ENCODE data around the gene NHSL2. TPM values are rescaled to one million over a fixed set of nuclear protein-coding genes. Genes with fewer than 3 reads are reported as not detected.

The NHSL2 gene
- total RNA-seq, 2 donors from 2014 or later: 1.6 to 2.9 TPM

DNA sequence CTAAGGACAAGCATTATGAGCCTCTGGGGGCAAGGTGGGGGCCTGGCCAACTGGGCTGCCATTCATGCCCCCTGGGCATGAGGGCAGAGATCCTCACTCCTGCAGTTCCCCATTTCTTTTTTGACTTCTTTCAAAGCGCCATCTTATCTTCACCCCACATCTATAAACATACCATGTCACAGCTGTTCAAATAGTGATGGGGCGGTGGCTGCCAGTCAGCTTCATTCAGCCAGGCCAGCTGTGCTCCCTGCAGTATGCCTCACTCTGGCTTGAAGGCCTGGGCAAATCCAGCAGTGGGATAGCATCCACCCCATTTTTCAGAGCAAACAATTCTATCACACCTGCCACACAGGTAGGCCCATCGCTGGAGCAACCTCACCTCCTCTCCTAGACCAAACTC, 85.5 kb downstream of the NHSL2 start:
- Histone ChIP-seq H3K36me3 (replicated peaks in 1 of 2; ENCODE audit: insufficient read depth in 1 of 2, low read depth in 2 of 2) (no peaks in the 10 kb centered on the region), H3K4me1 (no peaks in the 10 kb centered on the region), H3K9me3 (no peaks in the 10 kb centered on the region), H3K4me3 (no peak overlapping the region), H3K27me3 (no peaks in the 10 kb centered on the region), H3K27ac (no peak overlapping the region)
- no peak for TF ChIP-seq POLR2A (IDR thresholded peaks at IDR 0.05)
- TF ChIP-seq, protein P1, sequence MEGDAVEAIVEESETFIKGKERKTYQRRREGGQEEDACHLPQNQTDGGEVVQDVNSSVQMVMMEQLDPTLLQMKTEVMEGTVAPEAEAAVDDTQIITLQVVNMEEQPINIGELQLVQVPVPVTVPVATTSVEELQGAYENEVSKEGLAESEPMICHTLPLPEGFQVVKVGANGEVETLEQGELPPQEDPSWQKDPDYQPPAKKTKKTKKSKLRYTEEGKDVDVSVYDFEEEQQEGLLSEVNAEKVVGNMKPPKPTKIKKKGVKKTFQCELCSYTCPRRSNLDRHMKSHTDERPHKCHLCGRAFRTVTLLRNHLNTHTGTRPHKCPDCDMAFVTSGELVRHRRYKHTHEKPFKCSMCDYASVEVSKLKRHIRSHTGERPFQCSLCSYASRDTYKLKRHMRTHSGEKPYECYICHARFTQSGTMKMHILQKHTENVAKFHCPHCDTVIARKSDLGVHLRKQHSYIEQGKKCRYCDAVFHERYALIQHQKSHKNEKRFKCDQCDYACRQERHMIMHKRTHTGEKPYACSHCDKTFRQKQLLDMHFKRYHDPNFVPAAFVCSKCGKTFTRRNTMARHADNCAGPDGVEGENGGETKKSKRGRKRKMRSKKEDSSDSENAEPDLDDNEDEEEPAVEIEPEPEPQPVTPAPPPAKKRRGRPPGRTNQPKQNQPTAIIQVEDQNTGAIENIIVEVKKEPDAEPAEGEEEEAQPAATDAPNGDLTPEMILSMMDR (IDR thresholded peaks at IDR 0.05): no peak
- WGBS, 2 donors: 37 to 44% methylated on average over 3 of the region's 3 CpGs
- intact Hi-C loops (cut with DNase I): no loop called here
- no peak for ATAC-seq
- no peak for DNase-seq

DNA sequence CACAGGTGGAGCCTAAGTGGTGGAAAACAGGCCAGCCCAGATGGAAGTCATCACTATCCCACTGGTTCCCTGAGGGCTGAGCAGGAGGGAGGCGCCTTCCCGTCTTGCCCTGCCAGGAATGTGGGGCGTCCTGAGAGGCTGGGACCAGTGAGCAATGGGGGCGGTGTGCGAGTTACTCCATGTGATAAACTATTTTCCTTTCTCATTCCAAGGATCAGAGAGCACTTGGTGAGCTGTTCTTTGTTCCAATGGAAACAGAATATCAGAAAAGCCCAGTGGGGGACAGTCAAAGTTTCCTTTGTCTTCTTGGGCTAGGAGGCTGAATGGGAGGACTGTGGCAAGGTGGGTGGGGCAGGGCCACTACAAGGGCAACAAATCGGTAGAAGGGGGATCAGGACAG, 86.2 kb downstream of the NHSL2 start:
- Histone ChIP-seq H3K9me3 (no peaks in the 10 kb centered on the region), H3K27ac (no peak overlapping the region), H3K4me1 (no peaks in the 10 kb centered on the region), H3K4me3 (no peak overlapping the region), H3K36me3 (replicated peaks in 1 of 2; ENCODE audit: insufficient read depth in 1 of 2, low read depth in 2 of 2) (no peaks in the 10 kb centered on the region), H3K27me3 (no peaks in the 10 kb centered on the region)
- intact Hi-C loops (cut with DNase I): no loop called here
- 63 to 94% methylated on average over 4 to 6 of the region's 6 CpGs for WGBS, 2 donors
- ATAC-seq: no peak
- DNase-seq: peak in 2 of 4 donors; percentile 18 to 43
- no peak for TF ChIP-seq POLR2A (IDR thresholded peaks at IDR 0.05)
- TF ChIP-seq, protein P1 (IDR thresholded peaks at IDR 0.05): no peak

GRCh38 chrX:71997320-71997719, 86.7 kb downstream of the NHSL2 start:
- Histone ChIP-seq H3K36me3 (replicated peaks in 1 of 2; ENCODE audit: insufficient read depth in 1 of 2, low read depth in 2 of 2) (no peaks in the 10 kb centered on the region), H3K4me3 (no peak overlapping the region), H3K27me3 (no peaks in the 10 kb centered on the region), H3K27ac (no peak overlapping the region), H3K9me3 (no peaks in the 10 kb centered on the region), H3K4me1 (no peaks in the 10 kb centered on the region)
- intact Hi-C loops (cut with DNase I): no loop called here
- ATAC-seq (no peak), DNase-seq (no peak)
- 32 to 54% methylated on average over 3 of the region's 3 CpGs for WGBS, 2 donors
- no peak for TF ChIP-seq POLR2A (IDR thresholded peaks at IDR 0.05)
- TF ChIP-seq, protein P1 (IDR thresholded peaks at IDR 0.05): no peak

GRCh38 chrX:71998836-71999509, 88.3 kb downstream of the NHSL2 start:
- TF ChIP-seq, protein P1 (IDR thresholded peaks at IDR 0.05): peak; percentile 21 to 59 (median 50)
- no peak for TF ChIP-seq POLR2A (IDR thresholded peaks at IDR 0.05)
- H3K4me3 ChIP-seq: no peak overlapping the region
- ATAC-seq (no peak), DNase-seq (peak; percentile 27 to 50 (median 30))
- no peak overlapping the region for H3K27ac ChIP-seq
- H3K4me1 ChIP-seq: no peaks in the 10 kb centered on the region
- 10 to 14% methylated on average over 6 of the region's 6 CpGs for WGBS, 2 donors
- intact Hi-C loops (cut with DNase I): no loop called here
- no peaks in the 10 kb centered on the region for H3K27me3 ChIP-seq
- no peaks in the 10 kb centered on the region for H3K36me3 ChIP-seq (replicated peaks in 1 of 2; ENCODE audit: insufficient read depth in 1 of 2, low read depth in 2 of 2)
- H3K9me3 ChIP-seq: no peaks in the 10 kb centered on the region

- TF ChIP-seq, protein P1 (IDR thresholded peaks at IDR 0.05): no peak
- no peak for TF ChIP-seq POLR2A (IDR thresholded peaks at IDR 0.05)
These were observed 88.9 kb downstream of the NHSL2 start for GRCh38 chrX:71999535-71999934.

More at GRCh38 chrX:71999535-71999934, 88.9 kb downstream of the NHSL2 start:
- DNase-seq: no peak
- H3K4me3 ChIP-seq: no peak overlapping the region
- H3K27me3 ChIP-seq: no peaks in the 10 kb centered on the region
- H3K36me3 ChIP-seq (replicated peaks in 1 of 2; ENCODE audit: insufficient read depth in 1 of 2, low read depth in 2 of 2): no peaks in the 10 kb centered on the region
- H3K4me1 ChIP-seq: no peaks in the 10 kb centered on the region
- no peak overlapping the region for H3K27ac ChIP-seq
- intact Hi-C loops (cut with DNase I): no loop called here
- no peaks in the 10 kb centered on the region for H3K9me3 ChIP-seq
- no peak for ATAC-seq
- WGBS, 2 donors: 90 to 100% methylated on average over 1 of the region's 1 CpG

All from body of pancreas (tissue), 4 donors.